GM12864 (cell line): Measurements from ENCODE around the gene ZNF600.
"Not testable (repeated sequence)": the region's sequence is repeated elsewhere in the genome, so short reads cannot be mapped to it uniquely, and the experiment has no call there.

Source experiments
- DNase-seq: peaks from one replicate; pipeline ENCODE4 v3.0.0-alpha.2; 2011; ENCODE audit warnings: low read depth
- H3K4me3 ChIP-seq: 2 replicates; pipeline ENCODE4 v1.5.1; 2011; ENCODE audit warnings: mild to moderate bottlenecking, low read depth, low read length, control low read depth
- TF ChIP-seq, protein P1 (sequence below): IDR thresholded peaks from 2 replicates; pipeline ENCODE4 v1.5.1; 2011; ENCODE audit warnings: low read depth, mild to moderate bottlenecking, moderate library complexity, low read length, control low read depth, inconsistent platforms; ENCODE audit errors: missing control alignments

The ZNF600 gene

DNA sequence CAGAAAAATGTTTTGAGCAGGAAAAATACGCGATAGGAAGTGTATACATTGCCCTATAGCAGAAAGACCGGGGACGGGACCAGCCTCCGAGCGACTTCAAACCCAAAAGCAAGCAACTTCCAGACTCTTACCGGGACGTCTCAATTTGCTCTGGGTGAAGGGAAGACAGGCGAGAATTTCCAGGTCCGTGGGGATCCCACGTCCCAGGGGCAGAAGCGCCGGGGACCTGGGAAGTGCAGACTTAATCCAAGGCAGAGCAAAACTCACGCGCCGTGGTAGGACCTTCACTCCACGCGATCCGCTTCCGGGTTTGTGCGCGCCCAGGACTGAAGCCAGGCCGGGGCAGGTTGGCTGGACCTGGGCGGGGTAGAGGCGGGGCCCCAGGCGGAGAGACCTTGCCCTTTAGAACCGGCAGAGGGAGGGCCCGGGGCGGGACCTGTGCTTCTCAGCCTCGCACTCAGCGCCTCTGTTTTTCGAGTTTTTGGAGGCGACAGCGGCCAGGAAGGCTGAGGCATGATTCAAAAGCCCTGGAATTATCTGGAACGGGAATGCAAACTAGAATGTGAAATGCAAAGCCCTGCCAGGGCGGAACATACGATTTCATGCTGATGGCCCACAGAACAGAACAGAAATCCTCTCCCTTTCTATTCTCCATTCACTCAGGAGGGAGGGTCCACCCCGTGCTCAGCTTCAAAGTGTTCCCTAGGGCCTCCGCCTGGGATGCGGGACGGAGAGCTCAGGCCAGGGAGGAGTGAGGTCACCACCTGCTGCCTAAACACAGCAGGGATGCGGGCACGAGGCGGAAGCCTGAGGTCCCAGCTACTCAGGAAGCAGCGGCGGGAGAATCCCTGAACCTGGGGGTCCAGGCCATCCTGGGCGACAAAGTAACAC lies at the start of gene ZNF600:
ZNF600 (minus strand) TSS at position 328 of the 891 bp plus-strand sequence. CDS start 7,903 bp downstream, outside the sequence.
- peak; percentile 47 for DNase-seq
- peak within 1 kb of the TSS; percentile 77 for H3K4me3 ChIP-seq

- not testable (repeated sequence) for H3K4me3 ChIP-seq, DNase-seq
Observed at GRCh38 chr19:52834289-52834688, 47.7 kb upstream of the ZNF600 start.

- not testable (repeated sequence) for H3K4me3 ChIP-seq, DNase-seq
Observed at GRCh38 chr19:52833541-52833940, 47.0 kb upstream of the ZNF600 start.

DNA sequence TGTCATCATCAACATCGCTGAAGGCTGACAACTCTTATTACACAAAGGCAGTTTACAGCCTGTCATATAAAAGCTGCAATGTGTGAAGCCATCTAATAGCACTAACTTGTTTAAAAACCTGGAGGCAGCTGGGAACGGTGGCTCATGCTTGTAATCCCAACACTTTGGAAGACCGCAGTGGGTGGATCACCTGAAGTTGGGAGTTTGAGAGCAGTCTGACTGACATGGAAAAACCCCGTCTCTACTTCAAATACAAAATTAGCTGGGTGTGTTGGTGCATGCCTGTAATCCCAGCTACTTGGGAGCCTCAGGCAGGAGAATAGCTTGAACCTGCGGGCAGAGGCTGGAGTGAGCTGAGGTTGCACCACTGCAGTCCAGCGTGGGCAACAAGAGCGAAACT lies 43.3 kb upstream of the ZNF600 start:
- not testable (repeated sequence) for DNase-seq, H3K4me3 ChIP-seq

GRCh38 chr19:52825765-52826164 lies 39.2 kb upstream of the ZNF600 start:
- no peak overlapping the region for H3K4me3 ChIP-seq
- DNase-seq: no peak
- TF ChIP-seq, protein P1, sequence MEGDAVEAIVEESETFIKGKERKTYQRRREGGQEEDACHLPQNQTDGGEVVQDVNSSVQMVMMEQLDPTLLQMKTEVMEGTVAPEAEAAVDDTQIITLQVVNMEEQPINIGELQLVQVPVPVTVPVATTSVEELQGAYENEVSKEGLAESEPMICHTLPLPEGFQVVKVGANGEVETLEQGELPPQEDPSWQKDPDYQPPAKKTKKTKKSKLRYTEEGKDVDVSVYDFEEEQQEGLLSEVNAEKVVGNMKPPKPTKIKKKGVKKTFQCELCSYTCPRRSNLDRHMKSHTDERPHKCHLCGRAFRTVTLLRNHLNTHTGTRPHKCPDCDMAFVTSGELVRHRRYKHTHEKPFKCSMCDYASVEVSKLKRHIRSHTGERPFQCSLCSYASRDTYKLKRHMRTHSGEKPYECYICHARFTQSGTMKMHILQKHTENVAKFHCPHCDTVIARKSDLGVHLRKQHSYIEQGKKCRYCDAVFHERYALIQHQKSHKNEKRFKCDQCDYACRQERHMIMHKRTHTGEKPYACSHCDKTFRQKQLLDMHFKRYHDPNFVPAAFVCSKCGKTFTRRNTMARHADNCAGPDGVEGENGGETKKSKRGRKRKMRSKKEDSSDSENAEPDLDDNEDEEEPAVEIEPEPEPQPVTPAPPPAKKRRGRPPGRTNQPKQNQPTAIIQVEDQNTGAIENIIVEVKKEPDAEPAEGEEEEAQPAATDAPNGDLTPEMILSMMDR: no peak

DNA sequence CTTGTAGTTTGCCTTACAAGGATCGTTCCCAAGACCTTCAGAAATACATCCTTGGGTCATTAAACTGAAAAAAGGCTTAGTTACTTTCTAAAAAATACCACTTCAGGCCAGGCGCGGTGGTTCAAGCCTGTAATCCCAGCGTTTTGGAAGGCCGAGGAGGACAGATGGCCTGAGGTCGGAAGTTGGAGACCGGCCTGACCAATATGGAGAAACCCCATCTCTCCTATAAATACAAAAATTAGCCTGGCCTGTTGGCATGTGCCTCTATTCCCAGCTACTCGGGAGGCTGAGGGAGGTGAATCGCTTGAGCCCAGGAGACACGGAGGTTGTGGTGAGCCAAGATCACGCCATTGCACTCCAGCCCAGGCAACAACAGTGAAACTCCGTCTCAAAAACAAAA lies 37.1 kb upstream of the ZNF600 start:
- H3K4me3 ChIP-seq: no peak overlapping the region
- TF ChIP-seq, protein P1: no peak
- no peak for DNase-seq

DNA sequence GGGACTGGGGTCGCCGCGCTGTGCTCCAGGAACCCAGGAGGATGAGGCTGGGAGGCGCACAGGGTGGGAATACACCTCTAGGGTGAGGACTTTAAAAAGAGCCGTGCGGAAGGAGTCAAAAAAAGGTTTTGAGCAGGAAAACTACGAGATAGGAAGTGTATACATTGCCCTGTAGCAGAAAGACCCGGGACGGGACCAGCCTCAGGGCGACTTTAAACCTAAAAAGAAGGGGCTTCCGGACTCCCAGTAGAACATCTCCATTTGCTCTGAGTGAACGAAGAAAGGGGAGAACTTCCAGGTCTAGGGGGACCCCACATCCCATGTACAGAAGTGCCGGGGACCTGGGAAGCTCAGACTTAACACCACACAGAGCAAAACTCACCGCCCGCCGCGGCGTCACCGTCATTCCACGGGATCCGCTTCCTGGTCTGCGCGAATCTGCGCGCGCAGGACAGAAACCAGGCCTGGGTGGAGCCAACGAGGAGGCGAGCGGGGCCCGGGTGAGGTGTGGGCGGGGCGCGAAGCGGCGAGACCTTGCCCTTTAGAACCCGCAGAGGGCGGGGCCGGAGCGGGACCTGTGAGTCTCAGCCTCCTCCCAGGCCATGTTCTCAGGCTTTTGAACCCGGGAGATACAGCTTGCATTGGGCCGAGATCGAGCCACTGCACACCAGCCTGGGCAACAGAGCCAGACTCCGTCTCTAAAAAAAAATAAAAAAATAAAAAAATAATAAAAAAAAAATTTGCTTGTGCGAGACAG lies 34.8 kb upstream of the ZNF600 start, which contains the start of gene ZNF28:
ZNF28 (minus strand) TSS at position 430 of the 757 bp plus-strand sequence. CDS start 3,675 bp downstream, outside the sequence.
- DNase-seq: peak; percentile 13
- peak within 1 kb of the TSS; percentile 74 for H3K4me3 ChIP-seq

DNA sequence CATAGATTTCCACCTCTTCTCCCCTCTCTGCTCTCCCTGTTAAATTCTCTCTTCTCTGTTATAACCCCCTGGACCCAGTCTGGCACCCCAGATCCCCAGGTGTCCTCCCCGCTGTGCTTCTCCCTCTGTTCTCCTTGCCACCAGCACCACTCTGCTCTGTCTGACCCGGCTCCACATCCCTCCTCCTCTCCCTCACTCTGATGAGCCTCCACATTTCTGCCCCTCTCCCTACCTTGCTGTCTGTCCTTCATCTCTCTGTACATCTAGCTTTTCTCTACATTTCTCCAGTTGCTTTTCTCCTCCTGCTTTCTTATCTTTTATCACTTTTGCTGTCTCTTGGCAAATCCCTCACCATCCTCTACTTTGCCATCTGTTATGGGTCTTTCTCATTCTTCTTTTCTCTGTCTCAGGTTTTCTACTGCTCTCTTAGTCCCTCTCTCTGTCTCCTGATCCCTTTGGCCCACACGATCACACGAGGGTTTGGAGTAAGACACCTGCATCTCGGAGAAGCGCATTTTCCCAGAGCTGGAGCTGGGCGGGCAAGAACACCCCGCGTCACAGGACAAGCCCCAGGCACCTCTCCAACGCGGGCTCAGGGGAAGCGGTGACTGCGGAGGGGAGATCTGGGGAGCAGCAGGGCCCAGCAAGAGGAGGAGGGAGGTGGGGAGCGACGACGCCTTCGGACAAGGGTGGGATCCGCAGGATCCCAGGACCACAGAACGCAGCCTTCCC lies 34.0 kb upstream of the ZNF600 start:
- peak overlapping the region; percentile 74 for H3K4me3 ChIP-seq
- DNase-seq: not testable (repeated sequence)

GRCh38 chr19:52809801-52810200 lies 23.2 kb upstream of the ZNF600 start:
- no peak for DNase-seq
- TF ChIP-seq, protein P1: no peak
- H3K4me3 ChIP-seq: no peak overlapping the region

- DNase-seq, H3K4me3 ChIP-seq: not testable (repeated sequence)
Observed at GRCh38 chr19:52799950-52800640, 13.5 kb upstream of the ZNF600 start.
